ENCODE measurements around the gene CCDC50.

Gene CCDC50

DNA sequence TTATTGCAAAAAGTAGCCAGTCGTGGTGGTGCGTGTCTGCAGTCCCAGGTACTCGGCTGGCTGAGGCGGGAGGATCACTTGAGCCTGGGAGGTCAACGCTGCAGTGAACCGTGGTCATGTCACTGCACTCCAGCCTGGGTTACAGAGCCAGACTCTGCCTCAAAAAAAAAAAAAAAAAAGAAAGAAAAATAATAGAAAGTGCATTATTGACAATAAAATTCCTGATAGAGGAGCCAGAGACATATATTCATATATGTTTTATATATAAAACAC is 88.2 kb downstream of the CCDC50 start:
- TF ChIP-seq, protein P1, sequence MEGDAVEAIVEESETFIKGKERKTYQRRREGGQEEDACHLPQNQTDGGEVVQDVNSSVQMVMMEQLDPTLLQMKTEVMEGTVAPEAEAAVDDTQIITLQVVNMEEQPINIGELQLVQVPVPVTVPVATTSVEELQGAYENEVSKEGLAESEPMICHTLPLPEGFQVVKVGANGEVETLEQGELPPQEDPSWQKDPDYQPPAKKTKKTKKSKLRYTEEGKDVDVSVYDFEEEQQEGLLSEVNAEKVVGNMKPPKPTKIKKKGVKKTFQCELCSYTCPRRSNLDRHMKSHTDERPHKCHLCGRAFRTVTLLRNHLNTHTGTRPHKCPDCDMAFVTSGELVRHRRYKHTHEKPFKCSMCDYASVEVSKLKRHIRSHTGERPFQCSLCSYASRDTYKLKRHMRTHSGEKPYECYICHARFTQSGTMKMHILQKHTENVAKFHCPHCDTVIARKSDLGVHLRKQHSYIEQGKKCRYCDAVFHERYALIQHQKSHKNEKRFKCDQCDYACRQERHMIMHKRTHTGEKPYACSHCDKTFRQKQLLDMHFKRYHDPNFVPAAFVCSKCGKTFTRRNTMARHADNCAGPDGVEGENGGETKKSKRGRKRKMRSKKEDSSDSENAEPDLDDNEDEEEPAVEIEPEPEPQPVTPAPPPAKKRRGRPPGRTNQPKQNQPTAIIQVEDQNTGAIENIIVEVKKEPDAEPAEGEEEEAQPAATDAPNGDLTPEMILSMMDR (IDR thresholded peaks at IDR 0.05; ENCODE audit: low read depth, low read length), result no peak
- DNase-seq (ENCODE audit: extremely low read depth, low read depth), result no peak

DNA sequence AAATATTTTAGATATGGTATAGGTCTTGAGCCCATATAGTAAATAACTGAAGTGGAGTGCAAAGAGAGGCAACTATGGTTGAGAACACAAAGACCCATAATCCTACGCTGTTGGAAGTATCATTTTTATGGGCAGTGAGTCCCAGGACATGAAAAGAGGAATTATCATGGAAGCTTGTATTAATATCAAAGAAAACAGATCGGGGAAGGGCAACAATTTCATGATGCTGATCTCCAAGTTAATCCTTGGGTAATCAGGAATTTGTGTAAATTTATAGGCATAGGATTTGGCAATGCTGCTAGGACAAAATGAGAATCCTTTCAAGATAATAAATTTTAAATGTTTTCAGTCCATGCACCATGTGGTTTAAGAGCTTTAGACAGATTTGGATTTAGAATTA is 91.6 kb downstream of the CCDC50 start:
- DNase-seq (ENCODE audit: extremely low read depth, low read depth), result no peak
- TF ChIP-seq, protein P1 (IDR thresholded peaks at IDR 0.05; ENCODE audit: low read depth, low read length), result no peak

DNA sequence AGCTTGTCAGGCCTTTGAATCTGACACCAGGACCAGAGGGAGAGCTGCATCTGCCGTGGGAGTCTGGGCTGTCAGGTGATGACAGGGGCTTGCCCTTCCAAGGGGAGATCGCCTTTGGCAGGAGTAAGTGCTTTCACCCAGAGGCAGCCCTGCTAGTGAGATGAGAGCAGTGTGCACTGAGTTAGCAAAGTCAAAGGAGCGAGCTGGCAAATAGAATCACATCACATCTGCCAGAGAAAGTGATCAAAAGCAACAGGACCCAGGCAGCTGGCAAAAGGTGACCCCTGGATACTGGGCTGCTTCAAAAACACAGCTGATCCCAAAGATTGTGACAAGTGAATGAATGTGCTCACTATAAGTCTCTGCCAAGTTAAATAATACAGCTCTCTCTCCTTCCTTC is 95.7 kb downstream of the CCDC50 start:
- TF ChIP-seq, protein P1 (IDR thresholded peaks at IDR 0.05; ENCODE audit: low read depth, low read length), result no peak

DNA sequence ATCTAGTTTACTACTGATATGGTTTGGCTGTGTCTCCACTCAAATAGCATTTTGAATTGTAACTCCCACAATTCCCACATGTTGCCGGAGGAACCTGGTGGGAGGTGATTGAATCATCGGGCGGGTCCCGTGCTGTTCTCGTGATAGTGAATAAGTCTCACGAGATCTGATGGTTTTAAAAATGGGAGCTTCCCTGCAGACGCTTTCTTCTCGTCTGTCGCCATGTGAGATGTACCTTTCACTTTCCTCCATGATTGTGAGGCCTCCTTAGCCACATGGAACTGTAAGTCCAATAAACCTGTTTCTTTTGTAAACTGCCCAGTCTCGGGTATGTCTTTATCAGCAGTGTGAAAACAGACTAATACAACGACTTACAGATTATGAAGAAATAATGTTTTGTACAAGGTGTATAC is 96.1 kb downstream of the CCDC50 start:
- no peak for DNase-seq (ENCODE audit: extremely low read depth, low read depth)
- TF ChIP-seq, protein P1 (IDR thresholded peaks at IDR 0.05; ENCODE audit: low read depth, low read length), result no peak

More for the DNA sequence above, 95.7 kb downstream of the CCDC50 start:
- no peak for DNase-seq (ENCODE audit: extremely low read depth, low read depth)

DNA sequence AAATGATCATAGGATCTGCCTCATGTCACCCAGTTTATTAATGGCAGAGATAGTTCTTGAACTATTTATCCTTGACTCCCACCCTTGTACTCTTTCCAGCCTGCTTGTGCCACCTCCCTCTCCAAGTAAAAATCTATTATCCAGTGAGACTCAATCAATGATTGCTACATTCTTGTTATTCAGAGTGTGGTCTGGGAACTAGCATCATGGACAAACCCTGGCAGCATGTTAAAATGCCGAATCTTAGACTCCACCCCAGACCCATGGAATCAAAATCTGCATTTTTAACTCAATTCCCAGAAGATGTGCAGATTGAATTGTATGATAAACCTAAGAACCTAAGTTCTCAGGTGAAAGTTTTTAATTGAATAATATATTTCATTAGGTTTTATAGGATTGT is 97.1 kb downstream of the CCDC50 start:
- DNase-seq (ENCODE audit: extremely low read depth, low read depth), result no peak
- TF ChIP-seq, protein P1 (IDR thresholded peaks at IDR 0.05; ENCODE audit: low read depth, low read length), result no peak

DNA sequence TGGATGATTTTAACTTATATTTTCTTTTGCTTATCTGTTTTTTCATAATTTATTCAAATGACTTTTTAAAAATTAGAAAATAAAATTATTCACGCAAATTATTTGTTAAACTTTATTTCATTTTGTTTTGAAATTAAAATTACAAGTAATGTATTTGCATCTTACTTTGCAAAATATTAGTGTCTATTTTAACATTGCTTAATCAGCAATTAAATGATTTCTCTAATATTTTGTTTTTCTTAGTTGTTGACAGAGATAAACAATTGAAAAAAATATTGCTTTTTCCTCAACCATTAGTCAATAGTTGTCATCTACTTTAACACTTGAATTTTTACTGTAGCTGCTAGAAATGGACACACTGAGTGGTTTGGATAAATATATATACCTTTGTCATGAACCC is 99.0 kb downstream of the CCDC50 start:
- TF ChIP-seq, protein P1 (IDR thresholded peaks at IDR 0.05; ENCODE audit: low read depth, low read length), result no peak

DNA sequence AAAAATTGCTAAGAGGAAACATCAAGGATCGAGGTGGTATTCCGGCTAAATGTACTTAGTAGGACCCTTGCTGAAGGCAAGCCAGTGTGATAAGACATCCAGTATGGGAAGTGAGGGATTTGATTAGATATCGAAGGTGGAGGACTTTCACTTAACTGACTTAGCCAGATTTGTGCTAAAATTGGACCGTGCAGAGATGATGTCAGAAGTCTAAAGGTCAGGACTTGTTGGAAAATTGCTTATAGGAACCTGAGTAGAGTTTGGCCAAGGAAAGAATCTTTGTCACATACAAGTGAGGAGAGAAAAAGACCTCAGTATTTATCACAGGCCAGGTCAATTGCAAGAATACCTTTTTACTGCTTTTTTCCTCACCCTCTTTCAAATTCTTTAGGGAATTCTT is 100.9 kb downstream of the CCDC50 start:
- TF ChIP-seq, protein P1 (IDR thresholded peaks at IDR 0.05; ENCODE audit: low read depth, low read length), result no peak

More for the DNA sequence above, 99.0 kb downstream of the CCDC50 start:
- DNase-seq (ENCODE audit: extremely low read depth, low read depth), result no peak

More for the DNA sequence above, 100.9 kb downstream of the CCDC50 start:
- no peak for DNase-seq (ENCODE audit: extremely low read depth, low read depth)

Measured in AG09319 (cell line).